VCaP (cell line): Measurements from ENCODE around the gene TMEM255A.

ENCODE experiments used
- H3K27ac ChIP-seq: fragments of 450-650 bp; 2 replicates; pipeline ENCODE4 v1.5.1; 2017
- TF ChIP-seq, protein P1 (sequence below): fragments of 450-650 bp; conservative IDR thresholded peaks from 2 replicates; pipeline ENCODE4 v1.5.1; 2017; ENCODE audit warnings: mild to moderate bottlenecking, moderate library complexity

The TMEM255A gene

DNA sequence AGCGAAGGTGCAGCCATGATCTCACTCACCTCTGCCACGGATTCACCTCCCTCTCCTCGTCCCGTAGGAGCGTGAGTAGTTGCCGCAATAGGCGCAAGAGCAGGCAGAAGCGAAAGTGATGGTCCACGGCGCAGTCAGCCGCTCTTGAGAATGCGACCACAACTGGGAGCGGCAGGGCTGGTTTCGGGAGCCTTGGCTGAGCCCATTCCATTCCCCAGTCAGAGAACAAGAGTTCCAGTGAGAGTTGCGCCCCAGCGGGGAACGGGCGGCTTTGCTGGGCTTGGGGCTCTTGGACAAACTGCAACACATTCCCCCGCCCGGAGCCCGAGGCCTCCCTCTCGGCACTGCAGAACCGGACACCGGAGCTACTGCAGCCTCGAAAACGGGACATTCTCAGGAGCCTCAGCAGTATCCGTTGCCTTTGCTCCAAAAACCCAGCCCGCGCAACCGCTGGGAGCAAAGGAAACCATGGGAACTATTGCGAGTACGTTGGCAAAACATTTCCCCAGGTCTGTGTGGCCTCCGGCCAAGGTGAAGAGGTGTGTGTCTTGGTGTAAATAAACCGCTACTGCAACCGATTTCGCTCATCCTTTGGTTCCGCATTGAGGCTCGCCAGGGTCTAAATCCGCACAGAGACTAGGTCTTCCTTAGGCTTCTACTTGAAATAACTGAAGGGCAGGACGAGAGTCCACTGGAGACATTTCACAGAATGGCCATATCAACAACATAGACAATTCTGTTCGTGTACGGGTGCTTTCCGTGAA is 66.3 kb downstream of the TMEM255A start:
- H3K27ac ChIP-seq, result peak overlapping the region; percentile 62
- TF ChIP-seq, protein P1, sequence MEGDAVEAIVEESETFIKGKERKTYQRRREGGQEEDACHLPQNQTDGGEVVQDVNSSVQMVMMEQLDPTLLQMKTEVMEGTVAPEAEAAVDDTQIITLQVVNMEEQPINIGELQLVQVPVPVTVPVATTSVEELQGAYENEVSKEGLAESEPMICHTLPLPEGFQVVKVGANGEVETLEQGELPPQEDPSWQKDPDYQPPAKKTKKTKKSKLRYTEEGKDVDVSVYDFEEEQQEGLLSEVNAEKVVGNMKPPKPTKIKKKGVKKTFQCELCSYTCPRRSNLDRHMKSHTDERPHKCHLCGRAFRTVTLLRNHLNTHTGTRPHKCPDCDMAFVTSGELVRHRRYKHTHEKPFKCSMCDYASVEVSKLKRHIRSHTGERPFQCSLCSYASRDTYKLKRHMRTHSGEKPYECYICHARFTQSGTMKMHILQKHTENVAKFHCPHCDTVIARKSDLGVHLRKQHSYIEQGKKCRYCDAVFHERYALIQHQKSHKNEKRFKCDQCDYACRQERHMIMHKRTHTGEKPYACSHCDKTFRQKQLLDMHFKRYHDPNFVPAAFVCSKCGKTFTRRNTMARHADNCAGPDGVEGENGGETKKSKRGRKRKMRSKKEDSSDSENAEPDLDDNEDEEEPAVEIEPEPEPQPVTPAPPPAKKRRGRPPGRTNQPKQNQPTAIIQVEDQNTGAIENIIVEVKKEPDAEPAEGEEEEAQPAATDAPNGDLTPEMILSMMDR, result no peak

DNA sequence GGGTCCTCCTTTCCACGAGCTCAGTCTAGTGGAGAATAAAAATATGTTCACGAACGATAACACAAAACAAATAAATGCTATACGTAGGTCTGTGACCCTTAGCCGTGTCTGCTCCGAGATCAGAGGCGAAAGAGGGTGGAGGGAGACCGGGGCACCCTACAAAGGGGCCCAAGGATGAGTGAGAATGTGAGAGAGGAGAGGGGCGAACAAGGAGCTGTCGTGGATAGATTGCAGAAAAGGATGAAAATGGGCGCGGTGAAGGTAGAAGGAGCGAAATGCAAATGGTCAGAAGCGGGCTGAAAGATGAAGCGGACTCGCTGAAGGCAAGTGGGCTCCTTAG is 66.9 kb downstream of the TMEM255A start:
- TF ChIP-seq, protein P1, result no peak
- peak overlapping the region; percentile 62 for H3K27ac ChIP-seq

DNA sequence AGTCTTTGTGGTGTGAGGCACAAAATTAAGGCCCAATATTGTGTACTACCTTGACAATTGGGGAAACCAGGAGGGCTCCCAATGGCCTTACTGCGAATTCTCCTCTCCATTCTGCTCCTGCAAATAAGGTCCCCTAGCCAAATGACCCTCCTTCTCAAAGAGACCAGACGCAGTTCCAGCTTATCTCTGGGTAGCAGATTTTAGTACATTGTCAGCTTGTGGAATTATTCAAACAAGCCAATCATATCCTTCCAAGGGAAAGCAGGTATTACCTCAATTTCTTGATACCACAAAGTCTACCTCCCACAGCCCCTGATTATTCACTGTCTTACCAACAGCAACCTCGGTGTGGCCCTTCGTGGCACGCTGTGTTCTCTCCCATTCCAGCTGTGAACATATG is 68.4 kb downstream of the TMEM255A start:
- no peak overlapping the region for H3K27ac ChIP-seq
- TF ChIP-seq, protein P1, result no peak

DNA sequence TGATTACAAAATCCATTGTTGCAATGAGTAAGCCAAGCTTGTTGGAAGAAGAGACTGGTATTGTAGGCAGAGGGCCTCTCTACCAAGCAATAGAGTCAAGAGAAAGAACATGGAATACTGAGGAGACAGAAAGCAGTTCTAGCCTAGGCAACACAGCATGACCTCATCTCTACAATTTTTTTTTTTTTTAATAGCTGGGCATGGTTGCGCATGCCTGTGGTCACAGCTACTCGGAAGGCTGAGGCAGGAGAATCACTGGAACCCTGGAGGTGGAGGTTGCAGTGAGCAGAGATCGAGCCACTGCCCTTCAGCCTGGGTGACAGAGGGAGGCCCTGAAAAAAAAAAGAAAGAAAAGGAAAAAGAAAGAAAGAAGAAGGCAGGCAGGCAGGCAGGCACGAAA is 72.3 kb downstream of the TMEM255A start:
- H3K27ac ChIP-seq, result no peak overlapping the region
- TF ChIP-seq, protein P1, result no peak

DNA sequence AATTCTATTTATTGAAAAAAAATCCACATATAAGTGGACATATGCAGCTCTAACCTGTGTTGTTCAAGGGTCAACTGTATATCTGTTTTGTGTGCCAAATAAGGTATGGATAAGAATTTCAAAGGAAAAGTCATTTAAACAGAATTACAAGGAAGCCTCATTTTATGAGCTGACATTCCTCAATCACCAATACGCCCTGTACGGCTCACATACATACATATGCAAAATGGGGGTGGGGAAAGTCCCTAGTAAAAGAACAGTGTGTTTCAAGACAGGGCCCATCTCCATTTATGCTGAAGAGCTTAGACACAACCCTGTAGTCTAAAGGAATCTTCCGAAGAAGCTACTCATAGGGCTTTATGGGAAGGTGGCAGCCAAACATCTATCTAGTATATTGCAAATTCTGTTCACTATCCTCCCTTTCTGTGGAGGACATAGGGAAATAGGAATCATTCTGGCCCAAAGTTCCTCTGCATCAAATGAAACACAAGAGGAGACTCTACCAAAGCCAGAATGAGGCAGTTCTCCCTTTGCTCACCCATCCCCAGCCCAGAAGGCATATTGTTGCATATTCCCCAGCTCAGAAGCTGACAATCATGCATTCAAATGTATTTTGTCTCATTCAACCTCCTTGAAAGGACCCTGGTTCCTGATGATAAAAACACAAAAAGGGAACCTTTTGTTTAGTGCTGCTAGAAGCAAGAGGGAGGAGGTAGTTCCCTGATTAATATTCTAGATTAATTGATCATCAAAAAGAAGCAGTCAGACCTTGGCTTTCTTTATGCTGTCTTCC is 74.4 kb downstream of the TMEM255A start:
- TF ChIP-seq, protein P1, result no peak
- no peak overlapping the region for H3K27ac ChIP-seq

DNA sequence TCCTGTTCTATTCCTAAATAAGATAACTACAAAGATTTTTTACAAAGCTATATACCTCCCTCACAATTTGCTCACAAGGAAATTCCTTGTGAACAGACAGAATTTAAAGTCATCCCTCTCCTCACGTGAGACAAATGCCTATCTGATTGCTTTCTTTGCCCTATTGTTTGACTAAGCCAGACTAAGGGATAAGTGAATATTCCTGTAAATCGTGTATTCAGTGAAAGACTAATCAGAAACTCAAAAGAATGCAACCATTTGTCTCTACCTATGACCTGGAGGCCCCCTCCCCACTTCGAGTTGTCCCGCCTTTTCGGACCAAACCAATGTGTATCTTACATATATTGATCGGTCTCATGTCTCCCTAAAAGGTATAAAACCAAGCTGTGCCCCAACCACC is 76.0 kb downstream of the TMEM255A start:
- no peak overlapping the region for H3K27ac ChIP-seq
- TF ChIP-seq, protein P1, result no peak

DNA sequence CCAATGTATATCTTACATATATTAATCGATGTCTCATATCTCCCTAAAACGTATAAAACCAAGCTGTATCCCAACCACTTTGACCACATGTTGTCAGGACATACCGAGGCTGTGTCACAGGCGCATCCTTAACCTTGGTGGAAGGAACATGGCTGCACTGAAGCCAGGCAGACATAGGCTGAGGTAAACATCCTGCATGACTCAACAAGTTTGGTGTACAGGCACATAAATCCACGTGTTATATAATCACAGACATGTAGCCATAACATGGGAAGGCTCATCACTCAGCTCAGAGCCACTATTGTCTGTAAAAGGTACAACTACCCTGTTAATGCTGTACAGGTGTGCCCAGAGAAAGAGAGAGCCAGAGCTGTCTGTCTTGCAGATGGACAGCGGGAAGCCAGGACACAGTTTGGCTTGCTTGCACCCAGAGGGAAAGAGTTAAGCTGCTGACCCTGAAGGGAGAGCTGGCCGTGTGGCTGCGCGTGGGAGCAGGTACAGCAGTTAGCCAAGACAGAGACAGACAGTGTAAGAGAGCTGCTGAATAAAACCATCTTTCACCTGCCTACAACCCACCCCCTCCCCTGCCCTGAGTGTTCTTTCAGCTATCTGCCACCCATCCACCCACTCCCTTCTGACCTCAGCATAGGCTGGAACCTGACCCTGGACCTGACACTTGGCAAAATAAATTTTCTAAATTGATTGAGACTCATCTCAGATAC is 82.9 kb downstream of the TMEM255A start:
- TF ChIP-seq, protein P1, result no peak
- H3K27ac ChIP-seq, result no peak overlapping the region
